Body of pancreas (tissue), 4 donors: ENCODE data around the gene SERBP1. TPM values are rescaled to one million over a fixed set of nuclear protein-coding genes. Genes with fewer than 3 reads are reported as not detected.

Experiments used
- ATAC-seq: fragments of 150-250 bp; one replicate; pipeline ENCODE4 v1.9.1; 2016
- DNase-seq, 4 donors: peaks; one replicate each; pipeline ENCODE4 v3.0.0-alpha.2; 2019
- H3K27ac ChIP-seq, 4 donors: fragments of 200-600 bp; sonication (generic); 1 replicate in 3 of 4; 2 replicates in 1 of 4; pipeline versions ENCODE4 v1.5.1 to v1.6.1; 2016 to 2019; ENCODE audit warnings: mild to moderate bottlenecking in 1 of 4, mixed read lengths in 1 of 4, moderate library complexity in 1 of 4
- H3K27me3 ChIP-seq, 2 donors: fragments of 200-600 bp; sonication (generic); one replicate each; pipeline ENCODE4 v1.6.0; 2016; ENCODE audit warnings: mild to moderate bottlenecking in 1 of 2
- H3K36me3 ChIP-seq, 2 donors: fragments of 200-600 bp; sonication (generic); replicated peaks in 1 of 2; 2 replicates each; pipeline ENCODE4 v1.5.1; 2016; ENCODE audit warnings: low read depth in 2 of 2; ENCODE audit not compliant: insufficient read depth in 1 of 2
- H3K4me1 ChIP-seq: fragments of 200-600 bp; sonication (generic); one replicate; pipeline ENCODE4 v1.6.0; 2016
- H3K4me3 ChIP-seq, 2 donors: fragments of 200-600 bp; sonication (generic); 1 replicate in 1 of 2; 2 replicates in 1 of 2; pipeline ENCODE4 v1.5.1; 2016 to 2019
- H3K9me3 ChIP-seq, 3 donors: fragments of 200-600 bp; sonication (generic); 1 replicate in 2 of 3; 2 replicates in 1 of 3; pipeline ENCODE4 v1.5.1; 2016
- CTCF ChIP-seq, 7 experiments: fragments of 450-650 bp in 4 of 7; fragments of 200-600 bp in 3 of 7; sonication (generic) in 3 of 7; IDR thresholded peaks; one replicate each; pipeline ENCODE4 v1.5.1; 2016 to 2019; ENCODE audit warnings: antibody characterized with exemption in 7 of 7
- POLR2A ChIP-seq, 3 donors: fragments of 450-650 bp; IDR thresholded peaks; one replicate each; pipeline ENCODE4 v1.6.1; 2016; ENCODE audit warnings: antibody characterized with exemption in 3 of 3, mild to moderate bottlenecking in 2 of 3
- WGBS, 2 donors: methylation state at CpG; one replicate each; pipeline ENCODE4 v1.1.5; 2017; 5-methylcytosine and 5-hydroxymethylcytosine counted together
- intact Hi-C: fragments of 100-400 bp; cut with DNase I; formaldehyde crosslinking; loops from one replicate; pipeline ENCODE4 v1.15.1; 2023
- total RNA-seq, 2 donors: library from RNA; depleted of rRNA; stranded (reverse); fragments of >200 nt; gene quantifications; one replicate each; pipeline ENCODE4 v1.1.0, GENCODE V29; 2016

Gene SERBP1
- total RNA-seq, 2 donors from 2014 or later = 77.5 to 123 TPM

GRCh38 chr1:67472056-67472455 lies 41.9 kb upstream of the SERBP1 start:
- WGBS, 2 donors = 42 to 54% methylated on average over 2 of the region's 2 CpGs
- no peak for TF ChIP-seq POLR2A (IDR thresholded peaks at IDR 0.05)
- no peak for TF ChIP-seq CTCF (IDR thresholded peaks at IDR 0.05)
- Histone ChIP-seq H3K27me3 (no peaks in the 10 kb centered on the region), H3K9me3 (no peaks in the 10 kb centered on the region), H3K36me3 (no peaks in the 10 kb centered on the region), H3K27ac (no peak overlapping the region), H3K4me1 (no peaks in the 10 kb centered on the region), H3K4me3 (no peak overlapping the region)
- DNase-seq = no peak
- intact Hi-C loops = no loop called here
- ATAC-seq = no peak

GRCh38 chr1:67469431-67469830 lies 39.2 kb upstream of the SERBP1 start:
- no peak overlapping the region for H3K27ac ChIP-seq
- no peaks in the 10 kb centered on the region for H3K4me1 ChIP-seq
- no peak for TF ChIP-seq POLR2A (IDR thresholded peaks at IDR 0.05)
- TF ChIP-seq CTCF (IDR thresholded peaks at IDR 0.05) = no peak
- DNase-seq (no peak), ATAC-seq (no peak)
- 54 to 65% methylated on average over 3 of the region's 3 CpGs for WGBS, 2 donors
- H3K36me3 ChIP-seq = no peaks in the 10 kb centered on the region
- intact Hi-C loops = no loop called here
- no peaks in the 10 kb centered on the region for H3K9me3 ChIP-seq
- no peaks in the 10 kb centered on the region for H3K27me3 ChIP-seq
- H3K4me3 ChIP-seq = no peak overlapping the region

GRCh38 chr1:67468066-67468718 lies 38.0 kb upstream of the SERBP1 start:
- no peaks in the 10 kb centered on the region for H3K27me3 ChIP-seq
- no peaks in the 10 kb centered on the region for H3K9me3 ChIP-seq
- no peaks in the 10 kb centered on the region for H3K36me3 ChIP-seq
- WGBS, 2 donors = 75 to 81% methylated on average over 3 to 4 of the region's 4 CpGs
- H3K4me3 ChIP-seq = no peak overlapping the region
- intact Hi-C loops = no loop called here
- no peaks in the 10 kb centered on the region for H3K4me1 ChIP-seq
- TF ChIP-seq POLR2A (IDR thresholded peaks at IDR 0.05) = no peak
- TF ChIP-seq CTCF (IDR thresholded peaks at IDR 0.05) = no peak
- no peak for ATAC-seq
- DNase-seq = no peak
- H3K27ac ChIP-seq = no peak overlapping the region

- Histone ChIP-seq H3K36me3 (no peaks in the 10 kb centered on the region), H3K4me3 (no peak overlapping the region), H3K9me3 (no peaks in the 10 kb centered on the region), H3K27me3 (no peaks in the 10 kb centered on the region), H3K4me1 (no peaks in the 10 kb centered on the region), H3K27ac (no peak overlapping the region)
- intact Hi-C loops = no loop called here
- ATAC-seq (no peak), DNase-seq (no peak)
- 56 to 65% methylated on average over 4 of the region's 4 CpGs for WGBS, 2 donors
- TF ChIP-seq CTCF (IDR thresholded peaks at IDR 0.05) = no peak
- no peak for TF ChIP-seq POLR2A (IDR thresholded peaks at IDR 0.05)
Observed at GRCh38 chr1:67465375-67465774, 35.2 kb upstream of the SERBP1 start.

- intact Hi-C loops = no loop called here
- Histone ChIP-seq H3K27ac (no peak overlapping the region), H3K36me3 (no peaks in the 10 kb centered on the region), H3K9me3 (no peaks in the 10 kb centered on the region), H3K4me1 (no peaks in the 10 kb centered on the region), H3K4me3 (no peak overlapping the region), H3K27me3 (no peaks in the 10 kb centered on the region)
- DNase-seq = no peak
- WGBS, 2 donors = 77 to 92% methylated on average over 5 of the region's 5 CpGs
- no peak for TF ChIP-seq POLR2A (IDR thresholded peaks at IDR 0.05)
- TF ChIP-seq CTCF (IDR thresholded peaks at IDR 0.05) = no peak
- no peak for ATAC-seq
Observed at GRCh38 chr1:67464746-67465145, 34.5 kb upstream of the SERBP1 start.
